ENCODE data around the gene ADAMTSL1.

ADAMTSL1 gene

GRCh38 chr9:18775241-18775640 lies 301.3 kb downstream of the ADAMTSL1 start:
- DNase-seq (ENCODE audit: low spot score), result no peak

- DNase-seq (ENCODE audit: low spot score), result no peak
Measured at GRCh38 chr9:18775930-18776329, 302.0 kb downstream of the ADAMTSL1 start.

GRCh38 chr9:18776836-18777820 lies 303.2 kb downstream of the ADAMTSL1 start:
- DNase-seq (ENCODE audit: low spot score), result no peak

GRCh38 chr9:18778147-18778546 lies 304.2 kb downstream of the ADAMTSL1 start:
- no peak for DNase-seq (ENCODE audit: low spot score)

GRCh38 chr9:18778846-18779245 lies 304.9 kb downstream of the ADAMTSL1 start:
- DNase-seq (ENCODE audit: low spot score), result no peak

- no peak for DNase-seq (ENCODE audit: low spot score)
Measured at GRCh38 chr9:18783909-18784308, 310.0 kb downstream of the ADAMTSL1 start.

- DNase-seq (ENCODE audit: low spot score), result no peak
Measured at GRCh38 chr9:18785604-18786003, 311.7 kb downstream of the ADAMTSL1 start.

GRCh38 chr9:18786196-18786595 lies 312.2 kb downstream of the ADAMTSL1 start:
- DNase-seq (ENCODE audit: low spot score), result no peak

- no peak for DNase-seq (ENCODE audit: low spot score)
Measured at GRCh38 chr9:18786911-18787650, 313.1 kb downstream of the ADAMTSL1 start.

- no peak for DNase-seq (ENCODE audit: low spot score)
Measured at GRCh38 chr9:18788256-18788655, 314.3 kb downstream of the ADAMTSL1 start.

- no peak for DNase-seq (ENCODE audit: low spot score)
Measured at GRCh38 chr9:18791074-18791473, 317.1 kb downstream of the ADAMTSL1 start.

- no peak for DNase-seq (ENCODE audit: low spot score)
Measured at GRCh38 chr9:18793122-18793521, 319.2 kb downstream of the ADAMTSL1 start.

GRCh38 chr9:18795947-18796671 lies 322.2 kb downstream of the ADAMTSL1 start:
- DNase-seq (ENCODE audit: low spot score), result no peak

- no peak for DNase-seq (ENCODE audit: low spot score)
Measured at GRCh38 chr9:18796696-18797270, 322.8 kb downstream of the ADAMTSL1 start.

GRCh38 chr9:18798106-18798505 lies 324.2 kb downstream of the ADAMTSL1 start:
- no peak for DNase-seq (ENCODE audit: low spot score)

- no peak for DNase-seq (ENCODE audit: low spot score)
Measured at GRCh38 chr9:18798508-18799290, 324.7 kb downstream of the ADAMTSL1 start.

- DNase-seq (ENCODE audit: low spot score), result no peak
Measured at GRCh38 chr9:18799428-18799827, 325.5 kb downstream of the ADAMTSL1 start.

- no peak for DNase-seq (ENCODE audit: low spot score)
Measured at GRCh38 chr9:18800579-18800978, 326.6 kb downstream of the ADAMTSL1 start.

GRCh38 chr9:18805386-18805785 lies 331.4 kb downstream of the ADAMTSL1 start:
- no peak for DNase-seq (ENCODE audit: low spot score)

GRCh38 chr9:18806232-18807080 lies 332.5 kb downstream of the ADAMTSL1 start:
- DNase-seq (ENCODE audit: low spot score), result no peak

All from CD4-positive, alpha-beta T cell treated with Interleukin-6 at 100 ng/mL for 8 hours (primary cell).